ENCODE data around the gene DERL2. TPM values are rescaled to one million over a fixed set of nuclear protein-coding genes. Genes with fewer than 3 reads are reported as not detected.

The DERL2 gene
- total and polyA plus RNA-seq, 2 donors (not counting 1 experiment from before 2014, with no cell fraction given): 34.8 to 74.2 TPM

DNA sequence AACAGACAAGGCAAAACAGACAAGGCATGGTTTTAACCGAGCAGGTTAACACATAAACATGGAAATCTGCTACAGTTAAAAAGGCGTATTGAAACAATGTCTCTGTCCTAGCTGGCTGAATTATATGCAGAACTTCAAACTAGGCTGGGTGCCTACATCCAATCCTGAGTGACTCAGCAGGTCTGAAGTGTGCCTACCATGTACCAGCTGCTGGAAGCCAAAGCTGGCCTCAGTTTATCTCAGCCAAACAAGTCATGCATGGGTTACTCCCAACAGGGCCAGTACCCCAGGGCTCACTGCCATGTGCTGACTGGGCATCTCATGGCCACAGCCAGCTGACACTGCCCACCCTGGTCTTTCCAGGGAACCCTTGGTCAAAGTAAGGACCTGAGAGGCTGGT lies 51.0 kb downstream of the DERL2 start:
- CTCF ChIA-PET: interaction anchor here (0.7 kb wide), 1 partner anchor 11 kb away, joined by 3 read pairs; no protein-coding TSS in a partner anchor
- ATAC-seq (ENCODE audit: low read depth): no peak

More for the DNA sequence above, 51.0 kb downstream of the DERL2 start:
- no peak for DNase-seq
- H3K36me3 ChIP-seq (replicated peaks in 1 of 2; ENCODE audit: control extremely low read depth in 1 of 2, control insufficient read depth in 1 of 2, extremely low read depth in 1 of 2, insufficient read depth in 2 of 2, low read length in 1 of 2): peaks cover 1 to 63% of the 10 kb centered on the region in 2 experiments
- WGBS (ENCODE audit: insufficient coverage): 100% methylated on average over 2 of the region's 2 CpGs
- H3K27me3 ChIP-seq (replicated peaks in 1 of 4; ENCODE audit: control extremely low read depth in 1 of 4, control insufficient read depth in 3 of 4, insufficient read depth in 4 of 4, low read length in 3 of 4): no peaks in the 10 kb centered on the region
- H3K79me2 ChIP-seq (ENCODE audit: control insufficient read depth, insufficient read depth, low read length): peaks cover 53% of the 10 kb centered on the region
- no peak overlapping the region for H3K4me3 Mint-ChIP-seq
- no peak overlapping the region for H3K27ac Mint-ChIP-seq
- H3K9ac ChIP-seq (ENCODE audit: low read length): no peak overlapping the region
- no peaks in the 10 kb centered on the region for H3K9me3 ChIP-seq (ENCODE audit: control extremely low read depth in 1 of 3, control insufficient read depth in 2 of 3, insufficient read depth in 1 of 3, low read length in 2 of 3)
- peak overlapping the region in 1 of 2 donors; percentile 9 for H3K27ac ChIP-seq (ENCODE audit: low read length in 2 of 2)
- no peaks in the 10 kb centered on the region for H3K9me3 Mint-ChIP-seq (ENCODE audit: insufficient read depth)
- intact Hi-C loops (cut with micrococcal nuclease): no loop called here
- no peak overlapping the region for H2AFZ ChIP-seq (ENCODE audit: insufficient read depth, low read depth, low read length, poor library complexity, severe bottlenecking)
- H3K4me1 ChIP-seq (ENCODE audit: control insufficient read depth in 2 of 2, insufficient read depth in 2 of 2, low read length in 2 of 2): peaks cover 14 to 26% of the 10 kb centered on the region in 2 donors
- H3K4me1 Mint-ChIP-seq: peaks cover 28% of the 10 kb centered on the region
- no peak overlapping the region for H3K4me3 ChIP-seq (ENCODE audit: control extremely low read depth in 1 of 5, extremely low read depth in 1 of 5, insufficient read depth in 1 of 5, low read depth in 2 of 5, low read length in 4 of 5)
- no peak overlapping the region for H3K4me2 ChIP-seq (replicated peaks; ENCODE audit: low read depth, low read length, poor library complexity, severe bottlenecking)
- no peak for TF ChIP-seq CTCF (IDR thresholded peaks at IDR 0.05)
- no peak for TF ChIP-seq EZH2 (IDR thresholded peaks at IDR 0.05; ENCODE audit: borderline replicate concordance, insufficient read depth, low read depth, low read length, poor library complexity, severe bottlenecking)
- POLR2A ChIA-PET: interaction anchor here (1.0 kb wide), 1 partner anchor 15 kb away, joined by 8 read pairs; the partner anchor contains the start of genes NUP88 and RPAIN
- no peaks in the 10 kb centered on the region for H3K27me3 Mint-ChIP-seq
- peaks cover 16% of the 10 kb centered on the region for H4K20me1 ChIP-seq (ENCODE audit: control insufficient read depth, insufficient read depth, low read length, poor library complexity, severe bottlenecking)

All from B cell (primary cell).